Parathyroid adenoma (tissue), 2 donors: ENCODE measurements around the gene ROCK2.
"Not testable (repeated sequence)": the region's sequence is repeated elsewhere in the genome, so short reads cannot be mapped to it uniquely, and the experiment has no call there.

Experiments
- H2AFZ ChIP-seq: fragments of 300-600 bp; sonication (generic); one replicate; pipeline ENCODE4 v1.7.0; 2017; ENCODE audit warnings: antibody characterized with exemption, mild to moderate bottlenecking
- H3K27ac ChIP-seq: fragments of 300-600 bp; sonication (generic); one replicate; pipeline ENCODE4 v1.7.0; 2017
- H3K27me3 ChIP-seq: fragments of 300-600 bp; sonication (generic); one replicate; pipeline ENCODE4 v1.7.0; 2017; ENCODE audit warnings: low read length; ENCODE audit not compliant: control insufficient read depth, insufficient read depth
- H3K36me3 ChIP-seq: fragments of 300-600 bp; sonication (generic); one replicate; pipeline ENCODE4 v1.7.0; 2017; ENCODE audit warnings: low read length; ENCODE audit not compliant: control insufficient read depth, insufficient read depth
- H3K4me1 ChIP-seq: fragments of 300-600 bp; sonication (generic); one replicate; pipeline ENCODE4 v1.7.0; 2017; ENCODE audit warnings: control low read depth
- H3K4me2 ChIP-seq: fragments of 300-600 bp; sonication (generic); one replicate; pipeline ENCODE4 v1.7.0; 2017; ENCODE audit warnings: low read length
- H3K4me3 ChIP-seq: fragments of 300-600 bp; sonication (generic); one replicate; pipeline ENCODE4 v1.7.0; 2017; ENCODE audit warnings: low read depth, low read length
- H3K79me2 ChIP-seq: fragments of 300-600 bp; sonication (generic); one replicate; pipeline ENCODE4 v1.7.0; 2017; ENCODE audit warnings: control low read depth
- H3K9ac ChIP-seq: fragments of 300-600 bp; sonication (generic); one replicate; pipeline ENCODE4 v1.7.0; 2017; ENCODE audit warnings: mild to moderate bottlenecking
- H3K9me3 ChIP-seq: fragments of 300-600 bp; sonication (generic); one replicate; pipeline ENCODE4 v1.7.0; 2017; ENCODE audit warnings: low read length; ENCODE audit not compliant: control insufficient read depth
- TF ChIP-seq, protein P1 (sequence below): fragments of 300-600 bp; sonication (generic); IDR thresholded peaks from one replicate; pipeline ENCODE4 v1.7.0; 2017; ENCODE audit warnings: antibody characterized with exemption, mild to moderate bottlenecking
- donor health status: primary hyperparathyroidism.

ROCK2 gene

DNA sequence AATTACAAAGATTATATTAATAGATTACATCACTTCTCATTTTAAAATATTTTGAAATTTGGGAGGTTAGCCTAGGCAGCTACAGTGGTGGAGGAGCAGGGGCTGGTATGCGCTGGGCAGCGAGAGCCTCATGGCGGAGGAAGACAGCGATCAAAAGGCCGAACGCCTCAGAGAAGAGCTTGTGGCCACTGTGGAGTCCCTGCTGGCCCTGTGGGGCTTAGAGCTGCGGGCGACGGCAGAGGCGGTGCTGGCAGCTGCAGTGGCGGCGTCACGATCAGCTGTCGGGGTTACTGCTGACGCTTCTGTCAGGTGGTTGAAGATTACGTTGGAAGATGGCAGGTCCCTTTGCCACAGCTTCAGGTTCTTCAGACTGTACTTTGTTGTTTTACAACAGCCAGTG lies 87.4 kb downstream of the ROCK2 start:
- no peak overlapping the region for H3K27ac ChIP-seq
- H3K9ac ChIP-seq, result no peak overlapping the region
- no peaks in the 10 kb centered on the region for H3K36me3 ChIP-seq
- H3K9me3 ChIP-seq, result no peaks in the 10 kb centered on the region
- TF ChIP-seq, protein P1, sequence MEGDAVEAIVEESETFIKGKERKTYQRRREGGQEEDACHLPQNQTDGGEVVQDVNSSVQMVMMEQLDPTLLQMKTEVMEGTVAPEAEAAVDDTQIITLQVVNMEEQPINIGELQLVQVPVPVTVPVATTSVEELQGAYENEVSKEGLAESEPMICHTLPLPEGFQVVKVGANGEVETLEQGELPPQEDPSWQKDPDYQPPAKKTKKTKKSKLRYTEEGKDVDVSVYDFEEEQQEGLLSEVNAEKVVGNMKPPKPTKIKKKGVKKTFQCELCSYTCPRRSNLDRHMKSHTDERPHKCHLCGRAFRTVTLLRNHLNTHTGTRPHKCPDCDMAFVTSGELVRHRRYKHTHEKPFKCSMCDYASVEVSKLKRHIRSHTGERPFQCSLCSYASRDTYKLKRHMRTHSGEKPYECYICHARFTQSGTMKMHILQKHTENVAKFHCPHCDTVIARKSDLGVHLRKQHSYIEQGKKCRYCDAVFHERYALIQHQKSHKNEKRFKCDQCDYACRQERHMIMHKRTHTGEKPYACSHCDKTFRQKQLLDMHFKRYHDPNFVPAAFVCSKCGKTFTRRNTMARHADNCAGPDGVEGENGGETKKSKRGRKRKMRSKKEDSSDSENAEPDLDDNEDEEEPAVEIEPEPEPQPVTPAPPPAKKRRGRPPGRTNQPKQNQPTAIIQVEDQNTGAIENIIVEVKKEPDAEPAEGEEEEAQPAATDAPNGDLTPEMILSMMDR, result no peak
- H3K27me3 ChIP-seq, result no peaks in the 10 kb centered on the region
- H2AFZ ChIP-seq, result no peak overlapping the region
- no peak overlapping the region for H3K4me3 ChIP-seq
- no peaks in the 10 kb centered on the region for H3K4me1 ChIP-seq
- H3K4me2 ChIP-seq, result no peak overlapping the region
- peaks cover 10% of the 10 kb centered on the region for H3K79me2 ChIP-seq

DNA sequence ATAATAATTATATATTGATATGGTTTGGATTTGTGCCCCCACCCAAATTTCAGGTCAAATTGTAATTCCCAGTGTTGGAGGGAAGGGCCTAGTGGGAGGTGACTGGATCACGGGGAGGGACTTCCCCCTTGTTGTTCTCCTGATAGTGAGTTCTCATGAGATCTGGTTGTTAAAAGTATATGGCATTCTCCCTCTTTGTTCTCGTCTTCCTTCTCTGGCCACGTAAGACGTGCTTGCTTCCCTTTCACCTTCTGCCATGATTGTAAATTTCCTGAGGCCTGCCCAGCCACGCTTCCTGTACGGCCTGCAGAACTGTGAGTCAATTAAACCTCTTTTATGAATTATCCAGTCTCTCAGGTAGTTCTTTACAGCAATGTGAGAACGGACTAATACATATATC lies 88.3 kb downstream of the ROCK2 start:
- H3K27ac ChIP-seq, result no peak overlapping the region
- no peaks in the 10 kb centered on the region for H3K36me3 ChIP-seq
- H3K79me2 ChIP-seq, result peaks cover 14% of the 10 kb centered on the region
- no peaks in the 10 kb centered on the region for H3K4me1 ChIP-seq
- TF ChIP-seq, protein P1, result no peak
- H3K27me3 ChIP-seq, result no peaks in the 10 kb centered on the region
- no peak overlapping the region for H3K4me3 ChIP-seq
- no peak overlapping the region for H3K9ac ChIP-seq
- H3K4me2 ChIP-seq, result no peak overlapping the region
- H3K9me3 ChIP-seq, result no peaks in the 10 kb centered on the region
- H2AFZ ChIP-seq, result no peak overlapping the region

DNA sequence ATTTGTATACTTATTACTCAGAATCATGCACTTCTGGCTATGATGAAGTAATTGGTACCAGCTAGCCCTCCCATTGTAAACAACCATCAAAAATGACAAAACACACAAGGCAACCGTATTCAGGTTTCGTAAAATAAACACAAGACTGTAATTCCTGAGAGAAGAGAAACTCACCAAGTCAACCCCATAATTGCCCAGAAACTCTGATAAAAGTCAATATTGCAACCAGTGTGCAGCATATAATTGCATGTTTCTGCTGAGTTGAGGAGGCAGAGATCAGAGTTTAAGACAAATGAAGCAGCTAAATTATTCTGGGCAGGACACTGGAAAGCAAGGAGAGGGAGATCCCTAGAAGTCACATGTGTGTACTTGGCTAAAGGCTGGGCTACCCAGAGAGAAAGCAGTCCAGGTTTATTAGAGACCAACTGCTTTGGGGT lies 90.3 kb downstream of the ROCK2 start:
- Histone ChIP-seq H3K4me1 (no peaks in the 10 kb centered on the region), H3K9me3 (no peaks in the 10 kb centered on the region), H3K36me3 (no peaks in the 10 kb centered on the region), H3K27me3 (no peaks in the 10 kb centered on the region), H3K9ac (no peak overlapping the region), H3K79me2 (peaks cover 14% of the 10 kb centered on the region), H2AFZ (no peak overlapping the region), H3K4me3 (no peak overlapping the region), H3K4me2 (no peak overlapping the region), H3K27ac (no peak overlapping the region)
- TF ChIP-seq, protein P1, result no peak

DNA sequence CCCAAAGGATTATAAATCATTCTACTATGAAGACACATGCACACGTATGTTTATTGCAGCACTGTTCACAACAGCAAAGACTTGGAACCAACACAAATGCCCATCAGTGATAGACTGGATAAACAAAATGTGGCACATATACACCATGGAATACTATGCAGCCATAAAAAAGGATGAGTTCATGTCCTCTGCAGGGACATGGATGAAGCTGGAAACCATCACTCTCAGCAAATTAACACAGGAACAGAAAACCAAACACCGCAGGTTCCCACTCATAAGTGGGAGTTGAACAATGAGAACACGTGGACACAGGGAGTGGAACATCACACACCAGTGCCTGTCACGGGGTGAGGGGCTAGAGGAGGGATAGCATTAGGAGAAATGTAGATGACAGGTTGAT lies 92.0 kb downstream of the ROCK2 start:
- not testable (repeated sequence) for H3K27me3 ChIP-seq, H3K36me3 ChIP-seq, H3K4me2 ChIP-seq, H3K4me1 ChIP-seq, H3K4me3 ChIP-seq, H2AFZ ChIP-seq, H3K9me3 ChIP-seq, H3K27ac ChIP-seq, H3K9ac ChIP-seq
- peaks cover 14% of the 10 kb centered on the region for H3K79me2 ChIP-seq

DNA sequence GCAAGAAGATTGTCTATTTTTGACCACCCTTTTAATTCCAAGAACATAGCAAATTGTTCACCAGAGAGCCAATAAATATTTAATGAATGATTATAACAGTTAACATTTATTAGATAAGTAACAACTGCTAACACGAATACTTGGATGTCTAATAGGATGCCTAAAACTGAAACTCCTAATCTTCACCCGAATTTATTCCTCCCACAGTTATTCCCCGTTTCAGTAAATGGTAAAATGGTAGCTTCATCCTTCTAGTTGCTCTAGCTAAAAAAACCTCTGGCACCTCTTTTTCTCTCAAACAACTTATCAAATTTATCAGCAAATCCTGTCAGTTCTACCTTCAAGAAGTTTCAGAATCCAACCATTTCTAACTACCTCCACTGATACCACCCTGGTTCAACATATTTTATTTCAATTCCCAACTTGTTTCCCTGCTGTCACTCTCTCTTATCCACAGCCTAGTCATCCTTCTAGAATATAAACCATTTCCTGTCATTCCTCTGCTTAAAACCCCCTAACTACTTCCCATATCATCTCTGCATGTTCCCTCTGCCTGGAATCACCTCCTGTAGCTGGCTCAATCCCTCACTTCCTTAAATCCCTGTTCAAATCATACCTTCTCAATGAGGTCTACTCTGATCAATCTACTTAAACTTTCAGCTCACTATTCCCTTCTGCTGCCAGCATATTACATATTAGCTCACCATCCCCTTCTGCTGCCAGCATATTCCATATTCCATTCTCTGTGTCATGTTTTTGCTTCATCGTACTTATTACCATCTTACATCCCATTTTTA lies 93.8 kb downstream of the ROCK2 start:
- no peak overlapping the region for H3K9ac ChIP-seq
- no peaks in the 10 kb centered on the region for H3K27me3 ChIP-seq
- no peak overlapping the region for H3K4me3 ChIP-seq
- no peaks in the 10 kb centered on the region for H3K36me3 ChIP-seq
- H3K4me1 ChIP-seq, result no peaks in the 10 kb centered on the region
- no peaks in the 10 kb centered on the region for H3K9me3 ChIP-seq
- peaks cover 18% of the 10 kb centered on the region for H3K79me2 ChIP-seq
- no peak overlapping the region for H3K27ac ChIP-seq
- H2AFZ ChIP-seq, result no peak overlapping the region
- H3K4me2 ChIP-seq, result no peak overlapping the region
- TF ChIP-seq, protein P1, result no peak
